GM04503 (cell line): ENCODE measurements around the gene ENO2.
A peak's percentile ranks its signal among the peaks of the same experiment; 100 is the strongest.

ENCODE experiments used
- DNase-seq: peaks from one replicate; pipeline ENCODE4 v3.0.0-alpha.2; 2012; ENCODE audit warnings: low read depth

The ENO2 gene

DNA sequence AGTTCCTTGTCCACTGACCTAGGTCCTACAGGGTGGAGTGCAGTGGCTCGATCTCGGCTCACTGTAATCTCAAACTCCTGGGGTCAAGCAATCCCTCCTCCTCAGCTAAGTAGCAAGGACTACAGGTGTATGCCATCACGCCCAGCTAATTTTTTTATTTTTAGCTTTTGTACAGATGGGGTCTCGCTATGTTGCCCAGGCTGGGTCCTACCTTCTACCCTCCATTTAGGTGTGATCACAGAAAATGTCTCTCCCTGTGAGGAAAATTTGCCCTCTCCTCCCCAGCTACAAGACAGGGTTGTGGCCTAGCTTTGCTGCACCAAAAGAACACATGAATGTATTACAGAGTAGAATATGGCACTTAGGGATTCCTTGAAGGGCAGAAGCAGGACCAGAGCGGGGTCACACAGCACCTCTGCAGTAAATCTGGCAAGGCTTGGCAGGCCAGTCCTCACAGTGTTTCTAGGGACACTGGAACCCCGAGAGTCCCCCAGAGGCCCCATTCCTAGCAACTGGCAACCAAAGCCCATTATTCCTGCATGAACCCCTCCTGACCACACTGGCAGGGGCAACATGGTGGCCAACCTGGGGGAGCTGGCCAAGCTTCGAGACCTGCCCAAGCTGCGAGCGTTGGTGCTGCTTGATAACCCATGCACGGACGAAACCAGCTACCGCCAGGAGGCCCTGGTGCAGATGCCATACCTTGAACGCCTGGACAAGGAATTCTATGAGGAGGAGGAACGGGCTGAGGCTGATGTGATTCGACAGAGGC is 2.0 kb upstream of the ENO2 start:
- no peak for DNase-seq

DNA sequence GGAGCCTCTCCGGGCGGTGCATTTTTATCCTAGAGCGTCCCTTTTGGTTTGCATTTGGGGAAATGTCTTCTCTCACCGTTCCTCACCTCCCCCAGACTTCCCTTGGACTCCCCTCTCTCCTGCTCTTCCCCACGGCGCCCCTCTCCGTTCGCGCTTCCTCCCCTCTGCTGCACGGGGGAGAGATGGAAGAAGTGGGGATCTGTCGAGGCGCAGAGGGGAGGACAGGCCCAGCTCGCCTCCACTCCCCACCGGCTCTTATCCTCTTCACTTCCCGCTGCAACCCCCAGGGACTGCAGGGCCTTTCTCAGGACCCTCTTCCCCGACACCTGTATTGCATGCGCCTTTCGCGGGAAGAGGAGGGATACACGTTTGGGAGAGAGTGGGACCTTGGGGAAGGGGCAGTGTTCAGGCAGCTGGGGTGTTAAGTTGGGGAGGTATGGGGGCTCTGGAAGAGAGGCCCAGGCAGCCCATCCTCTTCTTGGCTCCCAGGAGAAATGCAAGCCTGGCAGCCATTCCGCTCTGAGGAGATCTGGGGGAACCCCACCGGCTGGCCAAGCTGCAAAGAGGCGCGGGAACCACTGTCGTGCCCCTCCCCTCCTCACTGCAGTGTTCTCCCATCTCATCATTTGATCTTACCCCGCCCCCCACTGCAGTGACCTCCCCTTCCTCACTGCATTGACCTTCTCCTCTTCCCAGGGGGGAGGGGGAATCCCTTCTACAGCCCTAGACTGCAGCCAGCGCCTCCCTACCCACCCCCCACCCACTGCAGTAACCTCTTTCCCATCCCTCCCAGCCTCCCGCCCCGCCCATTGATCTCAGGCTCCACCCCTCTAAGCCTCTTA is 788 bp downstream of the ENO2 start:
- DNase-seq = no peak

- DNase-seq = no peak
These were observed 1.5 kb downstream of the ENO2 start for GRCh38 chr12:6915789-6916285.

DNA sequence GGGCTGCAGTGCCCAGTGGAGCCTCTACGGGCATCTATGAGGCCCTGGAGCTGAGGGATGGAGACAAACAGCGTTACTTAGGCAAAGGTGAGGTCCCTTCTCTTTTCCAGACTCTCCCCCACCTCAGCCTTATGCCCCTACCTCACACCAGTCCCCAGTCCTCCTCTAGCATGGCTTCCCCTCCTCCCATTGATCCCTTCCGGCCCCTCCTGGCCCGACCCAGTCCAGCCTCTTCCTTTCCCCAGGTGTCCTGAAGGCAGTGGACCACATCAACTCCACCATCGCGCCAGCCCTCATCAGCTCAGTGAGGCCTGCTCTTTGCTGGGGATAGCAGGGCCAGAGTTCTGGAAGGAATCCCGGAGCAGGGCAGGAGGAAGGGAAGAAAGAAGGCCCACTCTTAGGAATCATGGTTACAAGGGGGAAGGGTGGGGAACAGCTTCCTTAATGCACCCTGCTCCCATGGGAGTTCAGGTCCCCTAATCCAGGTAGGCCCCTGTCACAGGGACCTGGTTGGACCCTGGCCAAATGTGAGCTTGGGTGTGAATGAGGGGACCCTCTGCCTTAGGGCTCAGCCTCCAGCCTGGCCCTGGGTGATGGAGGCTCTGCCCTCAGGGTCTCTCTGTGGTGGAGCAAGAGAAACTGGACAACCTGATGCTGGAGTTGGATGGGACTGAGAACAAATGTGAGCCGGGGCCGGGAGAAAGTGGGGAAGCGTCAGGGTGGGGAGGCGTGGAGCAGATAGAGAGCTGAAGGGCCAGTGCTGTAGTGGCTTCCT is 2.2 kb downstream of the ENO2 start:
- no peak for DNase-seq

- DNase-seq = no peak
These were observed 3.3 kb downstream of the ENO2 start for GRCh38 chr12:6917491-6918231.

GRCh38 chr12:6919588-6919987 is 5.2 kb downstream of the ENO2 start:
- DNase-seq = no peak

- DNase-seq = no peak
These were observed 7.2 kb downstream of the ENO2 start for GRCh38 chr12:6921539-6921938.

DNA sequence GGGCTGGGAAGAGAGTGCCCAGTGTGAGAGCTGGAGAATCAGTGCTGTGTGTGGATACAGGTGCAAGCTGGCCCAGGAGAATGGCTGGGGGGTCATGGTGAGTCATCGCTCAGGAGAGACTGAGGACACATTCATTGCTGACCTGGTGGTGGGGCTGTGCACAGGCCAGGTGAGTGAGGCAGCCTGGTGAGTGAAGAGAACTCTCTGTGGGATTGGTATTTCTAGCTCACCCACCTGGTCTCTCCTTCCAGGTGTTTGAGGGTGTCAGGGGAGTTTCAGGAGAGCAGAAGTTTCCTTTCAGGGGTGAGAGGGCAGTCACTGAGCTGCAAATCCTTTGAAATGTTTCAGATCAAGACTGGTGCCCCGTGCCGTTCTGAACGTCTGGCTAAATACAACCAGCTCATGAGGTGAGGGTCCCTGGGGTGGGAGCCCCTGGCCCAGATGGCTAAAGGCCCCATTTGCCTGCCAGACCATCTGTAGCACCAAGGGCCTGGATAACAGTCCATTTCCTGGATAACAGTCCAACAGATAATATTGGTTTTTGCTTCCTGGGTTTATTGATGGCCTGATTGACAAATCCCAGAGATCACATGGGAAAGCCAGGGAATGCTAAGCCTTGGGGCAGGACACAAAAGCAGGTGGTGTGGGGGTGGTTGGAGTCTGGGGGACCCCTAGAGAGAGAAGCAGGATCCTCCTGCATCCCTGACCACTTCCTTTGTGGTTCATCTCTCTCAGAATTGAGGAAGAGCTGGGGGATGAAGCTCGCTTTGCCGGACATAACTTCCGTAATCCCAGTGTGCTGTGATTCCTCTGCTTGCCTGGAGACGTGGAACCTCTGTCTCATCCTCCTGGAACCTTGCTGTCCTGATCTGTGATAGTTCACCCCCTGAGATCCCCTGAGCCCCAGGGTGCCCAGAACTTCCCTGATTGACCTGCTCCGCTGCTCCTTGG is 7.9 kb downstream of the ENO2 start:
- no peak for DNase-seq

- no peak for DNase-seq
These were observed 8.8 kb downstream of the ENO2 start for GRCh38 chr12:6923003-6923732.

DNA sequence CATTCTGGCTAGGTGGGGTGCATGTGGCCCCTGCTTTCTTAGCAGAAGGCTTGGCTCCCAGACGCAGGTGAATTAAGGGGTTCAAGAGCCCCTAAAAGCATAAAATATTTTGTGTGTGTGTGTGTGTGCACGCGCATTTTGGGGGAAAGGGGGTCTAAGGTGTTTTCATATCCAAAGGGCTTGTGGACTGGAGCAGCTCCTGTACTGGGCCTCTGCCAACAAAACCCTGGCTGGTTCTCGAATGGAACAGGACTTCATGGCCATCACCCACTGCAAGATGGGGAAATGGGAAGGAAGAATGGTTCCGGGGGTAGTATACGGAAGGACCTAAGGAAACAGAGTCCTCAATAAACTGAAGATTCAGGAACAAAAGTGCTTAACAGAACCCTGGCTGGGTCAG is 9.5 kb downstream of the ENO2 start:
- no peak for DNase-seq

DNA sequence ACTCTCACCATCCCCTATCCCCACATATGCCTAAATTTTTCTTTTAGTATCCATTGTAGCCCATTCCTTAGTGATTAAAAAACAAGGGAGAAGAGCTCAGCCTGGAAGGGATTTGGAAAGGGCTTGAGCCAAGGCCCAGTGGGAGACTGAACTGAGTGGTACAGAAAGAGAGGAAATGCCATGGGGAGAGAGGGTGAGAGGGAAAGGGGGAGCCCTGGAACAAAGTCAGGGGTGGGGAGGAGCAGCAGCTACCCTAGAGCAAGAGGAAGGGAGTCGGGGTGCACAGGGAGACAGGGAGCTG is 10.8 kb downstream of the ENO2 start:
- DNase-seq = no peak

GRCh38 chr12:6925540-6926279 is 11.3 kb downstream of the ENO2 start:
- DNase-seq = peak; percentile 86

GRCh38 chr12:6927379-6928021 is 13.1 kb downstream of the ENO2 start, which contains the start of gene ATN1:
ATN1 (plus strand) TSS chr12:6927959; CDS start chr12:6934002, 6,043 bp downstream.
- DNase-seq = peak; percentile 25

GRCh38 chr12:6928022-6928702 is 13.8 kb downstream of the ENO2 start:
- DNase-seq = no peak

GRCh38 chr12:6928703-6929407 is 14.5 kb downstream of the ENO2 start:
- no peak for DNase-seq

DNA sequence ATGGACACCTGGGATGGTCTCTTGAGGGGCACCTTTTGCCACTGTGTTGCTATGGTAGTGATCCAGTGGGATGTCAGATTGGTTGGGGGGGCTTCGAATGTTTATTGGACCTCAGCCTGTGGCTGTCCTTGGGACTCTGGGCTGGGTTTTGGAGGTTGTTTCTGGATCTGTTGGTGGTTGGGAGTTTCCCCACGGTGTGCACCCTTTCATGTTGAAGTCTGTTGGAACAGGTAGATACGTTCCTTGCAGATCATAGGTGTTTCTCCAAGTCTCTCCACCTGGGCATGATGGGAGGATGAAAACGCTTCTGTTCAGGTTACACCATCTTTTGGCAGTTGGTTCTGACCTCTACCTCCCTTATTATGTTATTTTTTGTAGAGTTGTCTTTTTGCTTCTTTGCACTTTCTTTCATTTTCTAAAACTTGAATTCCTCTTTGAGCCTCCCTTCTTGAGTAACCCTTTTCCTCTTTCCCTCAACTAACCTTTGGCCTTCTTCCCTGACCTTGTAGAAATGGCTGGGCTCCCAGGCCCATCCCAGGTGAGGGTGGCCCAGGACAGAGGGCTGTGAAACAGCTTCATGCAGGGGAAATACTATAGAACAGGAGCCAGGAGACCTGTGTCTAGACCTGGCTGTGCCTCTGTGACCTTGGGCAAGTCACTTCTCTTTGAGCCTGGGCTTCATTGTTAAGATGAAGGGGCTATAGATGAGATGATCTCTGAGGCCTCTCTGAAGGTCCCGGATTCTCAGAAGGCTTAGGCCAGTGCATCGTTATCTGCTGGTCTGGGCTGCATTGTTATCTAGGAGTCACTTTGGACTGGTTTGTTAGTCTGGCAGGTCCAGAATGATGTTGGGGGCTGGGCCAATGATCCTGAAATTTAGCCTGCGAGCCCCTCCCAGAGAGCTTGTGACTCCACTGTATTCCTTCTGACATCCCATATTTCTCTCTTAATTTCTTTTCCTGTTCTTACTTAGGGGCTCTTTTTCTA is 15.4 kb downstream of the ENO2 start:
- DNase-seq = no peak
